DOHH2 (cell line): ENCODE data around the gene SPTBN4.

Experiments used
- H3F3A ChIP-seq: fragments of 200-600 bp; sonication (generic), shearing (Covaris generic); 2 replicates; pipeline ENCODE4 v1.6.0; 2016; ENCODE audit warnings: antibody characterized with exemption, mild to moderate bottlenecking; ENCODE audit not compliant: control insufficient read depth, insufficient read depth
- H3K27ac ChIP-seq: fragments of 200-600 bp; sonication (generic); 2 replicates; pipeline ENCODE4 v1.5.1; 2014; ENCODE audit warnings: low read depth, mild to moderate bottlenecking, low read length, moderate library complexity
- H3K27me3 ChIP-seq: fragments of 200-600 bp; sonication (generic); 2 replicates; pipeline ENCODE4 v1.6.1; 2014; ENCODE audit warnings: mild to moderate bottlenecking, low read length, mixed read lengths; ENCODE audit not compliant: control insufficient read depth
- H3K36me3 ChIP-seq: fragments of 200-600 bp; sonication (generic); 2 replicates; pipeline ENCODE4 v1.6.1; 2014; ENCODE audit warnings: mild to moderate bottlenecking, low read length, moderate library complexity, mixed read lengths; ENCODE audit not compliant: control insufficient read depth
- H3K4me1 ChIP-seq: fragments of 200-600 bp; sonication (generic); 2 replicates; pipeline ENCODE4 v1.6.1; 2014; ENCODE audit warnings: mild to moderate bottlenecking, low read length, mixed read lengths; ENCODE audit not compliant: control insufficient read depth
- H3K4me2 ChIP-seq: fragments of 200-600 bp; sonication (generic); 2 replicates; pipeline ENCODE4 v1.6.0; 2014; ENCODE audit warnings: mild to moderate bottlenecking, low read length, moderate library complexity
- H3K4me3 ChIP-seq: fragments of 200-600 bp; sonication (generic); 2 replicates; pipeline ENCODE4 v1.5.1; 2014; ENCODE audit warnings: mild to moderate bottlenecking, low read length, mixed read lengths
- H3K79me2 ChIP-seq: fragments of 200-600 bp; sonication (generic); 2 replicates; pipeline ENCODE4 v1.6.1; 2014; ENCODE audit warnings: mild to moderate bottlenecking, low read length, mixed read lengths; ENCODE audit not compliant: control insufficient read depth
- H3K9me2 ChIP-seq: fragments of 200-600 bp; sonication (generic); replicated peaks from 2 replicates; pipeline ENCODE4 v1.6.1; 2014; ENCODE audit warnings: mild to moderate bottlenecking, low read length, mixed read lengths; ENCODE audit not compliant: control insufficient read depth
- H3K9me3 ChIP-seq: fragments of 200-600 bp; sonication (generic); 2 replicates; pipeline ENCODE4 v1.6.1; 2014; ENCODE audit warnings: antibody characterized with exemption, low read length, mixed read lengths; ENCODE audit not compliant: control insufficient read depth, insufficient read depth
- H4K20me1 ChIP-seq: fragments of 200-600 bp; sonication (generic); 2 replicates; pipeline ENCODE4 v1.6.0; 2014; ENCODE audit warnings: low read depth, mild to moderate bottlenecking, antibody characterized with exemption, low read length, moderate library complexity; ENCODE audit not compliant: control insufficient read depth, insufficient read depth
- EZH2phosphoT487 ChIP-seq: fragments of 200-600 bp; sonication (generic); IDR thresholded peaks from 2 replicates; pipeline ENCODE4 v1.6.1; 2017; ENCODE audit warnings: borderline replicate concordance, mild to moderate bottlenecking, antibody characterized with exemption, low read length, moderate library complexity, mixed read lengths
- TF ChIP-seq, protein P1 (sequence below): fragments of 200-600 bp; sonication (generic); IDR thresholded peaks from one replicate; pipeline ENCODE4 v1.5.1; 2014; ENCODE audit warnings: antibody characterized with exemption, mild to moderate bottlenecking, low read depth, low read length; ENCODE audit not compliant: poor library complexity, severe bottlenecking

The SPTBN4 gene

DNA sequence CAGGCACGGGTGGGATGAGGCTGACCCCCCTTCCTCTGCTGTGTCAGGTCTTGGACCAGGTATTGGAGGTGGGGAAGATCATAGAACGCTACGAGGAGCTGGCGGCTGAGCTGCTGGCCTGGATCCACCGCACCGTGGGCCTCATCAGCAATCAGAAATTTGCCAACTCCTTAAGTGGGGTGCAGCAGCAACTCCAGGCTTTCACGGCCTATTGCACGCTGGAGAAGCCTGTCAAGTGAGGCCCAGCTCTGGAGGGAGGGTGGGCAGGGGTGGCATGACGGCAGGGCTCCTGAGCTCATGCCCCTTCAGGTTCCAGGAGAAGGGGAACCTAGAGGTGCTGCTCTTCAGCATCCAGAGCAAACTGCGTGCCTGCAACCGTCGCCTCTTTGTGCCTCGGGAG is 35.3 kb downstream of the SPTBN4 start:
- Histone ChIP-seq H4K20me1 (no peaks in the 10 kb centered on the region), H3F3A (no peaks in the 10 kb centered on the region), H3K9me2 (no peaks in the 10 kb centered on the region), H3K27me3 (no peaks in the 10 kb centered on the region), H3K4me1 (no peaks in the 10 kb centered on the region), H3K79me2 (no peaks in the 10 kb centered on the region), H3K27ac (no peak overlapping the region), H3K4me2 (no peak overlapping the region), H3K9me3 (no peaks in the 10 kb centered on the region), H3K4me3 (no peak overlapping the region), H3K36me3 (no peaks in the 10 kb centered on the region)
- TF ChIP-seq, protein P1, sequence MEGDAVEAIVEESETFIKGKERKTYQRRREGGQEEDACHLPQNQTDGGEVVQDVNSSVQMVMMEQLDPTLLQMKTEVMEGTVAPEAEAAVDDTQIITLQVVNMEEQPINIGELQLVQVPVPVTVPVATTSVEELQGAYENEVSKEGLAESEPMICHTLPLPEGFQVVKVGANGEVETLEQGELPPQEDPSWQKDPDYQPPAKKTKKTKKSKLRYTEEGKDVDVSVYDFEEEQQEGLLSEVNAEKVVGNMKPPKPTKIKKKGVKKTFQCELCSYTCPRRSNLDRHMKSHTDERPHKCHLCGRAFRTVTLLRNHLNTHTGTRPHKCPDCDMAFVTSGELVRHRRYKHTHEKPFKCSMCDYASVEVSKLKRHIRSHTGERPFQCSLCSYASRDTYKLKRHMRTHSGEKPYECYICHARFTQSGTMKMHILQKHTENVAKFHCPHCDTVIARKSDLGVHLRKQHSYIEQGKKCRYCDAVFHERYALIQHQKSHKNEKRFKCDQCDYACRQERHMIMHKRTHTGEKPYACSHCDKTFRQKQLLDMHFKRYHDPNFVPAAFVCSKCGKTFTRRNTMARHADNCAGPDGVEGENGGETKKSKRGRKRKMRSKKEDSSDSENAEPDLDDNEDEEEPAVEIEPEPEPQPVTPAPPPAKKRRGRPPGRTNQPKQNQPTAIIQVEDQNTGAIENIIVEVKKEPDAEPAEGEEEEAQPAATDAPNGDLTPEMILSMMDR = no peak

DNA sequence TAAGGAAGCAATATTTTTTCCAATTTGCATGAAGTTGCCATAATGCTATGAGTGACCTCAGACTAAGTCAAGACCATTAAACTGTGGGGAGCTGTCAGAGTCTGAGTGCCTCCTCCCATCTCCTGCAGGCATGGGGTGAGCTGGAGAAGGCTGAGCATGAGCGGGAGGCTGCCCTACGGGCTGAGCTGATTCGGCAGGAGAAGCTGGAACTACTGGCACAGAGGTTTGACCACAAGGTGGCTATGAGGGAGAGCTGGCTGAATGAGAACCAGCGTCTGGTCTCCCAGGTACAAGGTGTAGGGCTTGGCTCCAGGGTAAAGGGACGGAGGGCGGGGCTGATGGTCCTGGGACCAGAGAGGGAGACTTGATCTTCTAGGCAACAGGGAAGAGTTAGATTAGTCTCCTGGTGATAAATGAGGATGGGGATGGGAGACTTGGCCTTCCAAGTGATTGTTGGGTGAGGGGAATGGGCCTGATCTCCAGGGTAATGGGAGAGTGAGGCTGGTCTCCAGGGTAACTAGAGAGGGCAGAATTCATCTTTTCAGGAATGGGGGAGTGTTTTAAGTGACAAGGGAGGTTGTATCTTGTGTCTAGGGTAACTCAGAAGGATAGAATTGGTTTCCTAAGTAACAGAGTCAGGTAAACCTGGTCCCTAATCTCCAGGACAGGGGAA is 36.0 kb downstream of the SPTBN4 start:
- TF ChIP-seq EZH2phosphoT487 = no peak
- TF ChIP-seq, protein P1 = no peak
- Histone ChIP-seq H4K20me1 (no peaks in the 10 kb centered on the region), H3K27me3 (no peaks in the 10 kb centered on the region), H3K4me1 (no peaks in the 10 kb centered on the region), H3F3A (no peaks in the 10 kb centered on the region), H3K4me2 (no peak overlapping the region), H3K4me3 (no peak overlapping the region), H3K27ac (no peak overlapping the region), H3K79me2 (no peaks in the 10 kb centered on the region), H3K36me3 (no peaks in the 10 kb centered on the region), H3K9me3 (no peaks in the 10 kb centered on the region), H3K9me2 (no peaks in the 10 kb centered on the region)

DNA sequence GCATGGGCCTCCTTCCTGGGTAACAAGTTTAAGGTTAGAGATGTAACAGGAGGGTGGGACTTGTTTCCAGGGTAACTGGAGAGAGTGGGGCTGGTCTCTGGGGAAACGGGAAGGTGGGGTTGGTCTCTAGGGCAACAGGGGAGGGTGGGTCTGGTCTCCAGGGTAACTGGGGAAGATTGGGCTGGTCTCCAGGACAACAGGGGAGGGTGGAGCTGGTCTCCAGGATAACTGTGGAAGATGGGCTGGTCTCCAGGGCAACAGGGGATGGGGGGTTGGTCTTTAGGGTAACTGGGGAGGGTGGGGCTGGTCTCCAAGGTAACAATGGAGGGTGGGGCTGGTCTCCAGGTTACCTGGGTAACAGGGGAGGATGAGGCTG is 36.5 kb downstream of the SPTBN4 start:
- no peaks in the 10 kb centered on the region for H3F3A ChIP-seq
- no peaks in the 10 kb centered on the region for H4K20me1 ChIP-seq

More for the DNA sequence above, 36.5 kb downstream of the SPTBN4 start:
- no peaks in the 10 kb centered on the region for H3K36me3 ChIP-seq
- no peak overlapping the region for H3K4me3 ChIP-seq
- H3K79me2 ChIP-seq = no peaks in the 10 kb centered on the region
- H3K4me1 ChIP-seq = no peaks in the 10 kb centered on the region
- H3K27me3 ChIP-seq = no peaks in the 10 kb centered on the region
- no peaks in the 10 kb centered on the region for H3K9me3 ChIP-seq
- H3K4me2 ChIP-seq = no peak overlapping the region
- H3K9me2 ChIP-seq = no peaks in the 10 kb centered on the region
- no peak overlapping the region for H3K27ac ChIP-seq
- TF ChIP-seq EZH2phosphoT487 = no peak
- TF ChIP-seq, protein P1 = no peak
